GM18867 (cell line): ENCODE data around the gene IL18.
"Not testable (repeated sequence)": the region's sequence is repeated elsewhere in the genome, so short reads cannot be mapped to it uniquely, and the experiment has no call there.

Source experiments
- ATAC-seq: cut with Tn5 transposase; IDR thresholded peaks from one replicate; pipeline ENCODE4 v1.9.1; 2021; ENCODE audit warnings: mild to moderate bottlenecking, moderate library complexity; ENCODE audit not compliant: unreplicated experiment

Gene IL18

GRCh38 chr11:112172362-112172994 is 8.6 kb upstream of the IL18 start:
- peak; percentile 72 for ATAC-seq

DNA sequence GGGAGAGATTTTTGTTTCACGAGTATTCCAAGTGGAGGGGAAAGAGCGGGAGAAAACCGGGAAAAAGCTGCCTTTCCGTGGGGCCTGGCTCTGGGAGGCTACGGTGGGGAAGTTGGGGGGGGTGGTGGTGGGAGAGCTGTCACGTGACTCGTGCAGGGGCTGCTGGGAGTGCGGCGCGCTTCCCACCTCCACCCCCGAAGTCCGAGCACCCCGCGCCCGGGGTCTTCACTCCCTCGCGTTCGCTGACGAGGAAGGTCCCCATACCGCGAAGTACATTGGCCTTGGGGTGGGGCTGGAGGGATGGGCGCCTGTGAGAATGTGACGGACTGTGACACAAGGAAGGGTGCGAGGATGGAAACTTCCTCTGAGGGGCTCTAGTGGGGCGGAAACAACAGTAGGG is 3.3 kb upstream of the IL18 start, which contains the start of gene TEX12:
Gene TEX12, plus strand, starts transcription at position 228 of the 400 bp plus-strand sequence. CDS start 1,897 bp downstream, outside the sequence.
- no peak for ATAC-seq

GRCh38 chr11:112166562-112166961 is 2.7 kb upstream of the IL18 start:
- ATAC-seq, result no peak

GRCh38 chr11:112165049-112165448 is 1.2 kb upstream of the IL18 start:
- no peak for ATAC-seq

GRCh38 chr11:112162761-112163546 is 940 bp downstream of the IL18 start:
- ATAC-seq, result no peak

DNA sequence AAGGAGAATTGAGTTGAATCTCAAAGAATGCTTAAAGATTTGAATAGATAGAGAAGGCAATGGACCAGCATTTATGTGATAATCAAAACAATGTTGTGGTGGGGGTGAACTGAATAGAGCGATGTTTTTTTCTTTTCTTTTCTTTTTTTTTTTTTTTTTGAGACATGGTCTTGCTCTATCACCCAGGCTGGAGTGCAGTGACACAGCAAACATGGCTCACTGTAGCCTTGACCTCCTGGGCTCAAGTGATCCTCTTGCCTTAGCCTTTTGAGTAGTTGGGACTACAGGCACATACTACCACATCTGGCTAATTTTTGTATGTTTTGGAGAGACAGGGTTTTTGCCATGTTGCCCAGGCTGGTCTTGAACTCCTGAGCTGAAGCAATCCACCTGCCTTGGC is 1.7 kb downstream of the IL18 start:
- not testable (repeated sequence) for ATAC-seq

GRCh38 chr11:112161012-112161411 is 2.9 kb downstream of the IL18 start:
- ATAC-seq, result no peak

- ATAC-seq, result no peak
Measured at GRCh38 chr11:112160091-112160848, 3.6 kb downstream of the IL18 start.

GRCh38 chr11:112159098-112160065 is 4.5 kb downstream of the IL18 start:
- no peak for ATAC-seq

- no peak for ATAC-seq
Measured at GRCh38 chr11:112156956-112157766, 6.7 kb downstream of the IL18 start.

DNA sequence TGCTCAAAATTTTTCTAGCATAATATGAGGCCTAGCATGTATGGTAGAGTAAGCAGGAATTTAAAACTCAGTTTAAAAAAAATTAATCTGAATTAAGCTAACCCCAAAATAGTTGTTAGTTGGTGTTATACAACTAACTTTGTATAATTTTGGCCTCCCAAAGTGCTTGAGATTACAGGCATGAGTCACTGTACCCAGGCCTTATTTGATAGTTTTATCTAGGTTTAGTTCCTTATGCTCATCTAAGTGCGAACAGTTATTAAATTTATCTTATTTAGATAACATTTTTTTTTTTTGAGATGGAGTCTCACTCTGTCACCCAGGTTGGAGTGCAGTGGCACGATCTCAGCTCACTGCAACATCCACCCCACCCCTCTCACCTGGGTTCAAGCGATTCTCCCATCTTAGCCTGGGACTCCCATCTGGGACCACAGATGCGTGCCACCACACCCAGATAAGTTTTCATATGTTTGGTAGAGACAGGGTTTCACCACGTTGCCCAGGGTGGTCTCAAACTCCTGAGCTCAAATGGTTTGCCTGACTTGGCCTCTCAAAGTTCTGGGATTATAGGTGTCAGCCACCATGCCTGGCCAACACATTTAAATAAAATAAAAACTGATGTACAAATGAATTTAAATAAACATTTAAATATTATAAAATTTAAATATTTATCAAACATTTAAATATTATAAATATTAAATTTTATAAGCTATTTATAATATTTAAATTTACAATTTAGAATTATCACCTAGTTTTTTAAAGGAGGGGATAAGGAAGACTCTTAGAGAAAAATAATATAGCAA is 7.5 kb downstream of the IL18 start:
- no peak for ATAC-seq

- no peak for ATAC-seq
Measured at GRCh38 chr11:112150517-112150916, 13.4 kb downstream of the IL18 start.

GRCh38 chr11:112143597-112143996 is 20.3 kb downstream of the IL18 start:
- ATAC-seq, result no peak

DNA sequence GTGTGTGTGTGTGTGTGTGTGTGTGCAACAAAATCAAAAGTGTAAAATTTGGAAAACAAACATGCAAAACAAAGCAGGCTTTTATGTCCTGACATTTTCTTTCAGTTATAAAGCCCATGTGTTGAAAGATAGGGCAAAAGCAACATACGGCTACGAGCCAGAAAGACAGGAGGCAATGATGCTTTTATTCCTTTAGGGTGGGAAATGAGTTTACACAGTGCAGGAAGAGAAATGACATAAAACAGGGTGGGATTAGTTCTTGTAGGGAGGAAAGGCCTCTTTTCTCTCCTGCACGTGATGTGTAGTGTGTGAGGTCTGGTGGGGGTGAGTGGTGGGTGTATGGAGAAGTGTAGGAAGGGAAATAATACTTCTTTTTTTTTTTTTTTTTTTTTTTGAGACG is 29.4 kb downstream of the IL18 start:
- no peak for ATAC-seq

- peak; percentile 60 for ATAC-seq
Measured at GRCh38 chr11:112132737-112133136, 31.2 kb downstream of the IL18 start.

- ATAC-seq, result no peak
Measured at GRCh38 chr11:112129656-112130055, 34.2 kb downstream of the IL18 start.

DNA sequence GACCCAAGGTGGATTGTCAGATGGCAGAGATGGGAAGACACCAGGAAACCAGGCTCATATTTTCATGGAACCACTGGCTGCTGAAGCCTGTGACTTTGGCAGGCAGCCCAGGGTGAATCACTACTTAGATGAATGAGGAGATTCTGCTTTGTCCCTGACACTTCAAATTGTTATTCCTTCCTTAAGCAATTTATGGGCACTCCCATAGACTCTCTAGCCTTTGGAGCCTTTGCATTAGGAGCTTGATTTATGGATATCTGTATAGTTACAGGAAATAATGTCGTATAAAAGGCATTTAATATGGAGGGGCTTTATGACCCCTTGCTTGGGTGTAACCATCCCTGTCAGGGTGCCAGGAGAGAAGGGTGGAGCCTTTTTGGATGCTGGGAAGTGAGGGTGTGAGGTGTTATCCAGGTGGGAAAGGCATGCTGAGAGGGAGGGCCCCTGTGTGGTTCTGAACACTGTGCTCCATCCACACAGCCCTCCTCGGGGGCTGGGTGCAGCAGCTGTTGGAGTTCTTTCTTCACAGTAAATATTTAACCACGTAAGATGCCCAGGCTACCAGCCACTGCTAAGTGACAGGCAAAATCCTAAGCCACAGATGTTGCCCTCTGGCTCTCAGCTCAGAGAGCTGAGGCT is 35.3 kb downstream of the IL18 start:
- ATAC-seq, result no peak

DNA sequence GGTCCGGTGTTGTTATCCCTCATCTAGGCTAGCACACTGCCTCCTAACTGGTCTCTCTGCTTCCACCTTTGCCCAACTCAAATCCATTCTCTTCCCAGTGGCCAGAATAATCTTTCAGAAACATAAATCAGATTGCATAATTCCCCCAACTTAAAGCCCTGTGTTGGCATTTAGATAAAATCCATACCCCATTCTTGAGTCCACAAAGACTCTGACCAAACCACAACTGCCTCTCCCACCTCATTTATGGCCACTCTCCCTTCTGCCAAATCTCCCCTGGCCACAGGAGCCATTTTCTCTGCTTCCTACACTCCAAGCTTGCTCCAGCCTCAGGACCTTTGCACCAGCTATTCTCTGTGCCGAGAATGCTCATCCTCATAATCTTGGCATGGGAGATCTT is 36.8 kb downstream of the IL18 start:
- no peak for ATAC-seq
